WTC11 (cell line): ENCODE results near the gene DCAF4L1.

Experiments used
- JUN ChIP-seq: sonication (generic); formaldehyde crosslinking; IDR thresholded peaks from 2 replicates; pipeline ENCODE4 v1.8.0; 2023; ENCODE audit warnings: mild to moderate bottlenecking, missing genetic modification reagents
- KAT7 ChIP-seq: sonication (generic); formaldehyde crosslinking; IDR thresholded peaks from 2 replicates; pipeline ENCODE4 v1.8.1; 2023; ENCODE audit warnings: missing genetic modification reagents, mild to moderate bottlenecking, borderline replicate concordance
- NFE2L1 ChIP-seq: sonication (generic); formaldehyde crosslinking; IDR thresholded peaks from 2 replicates; pipeline ENCODE4 v1.8.1; 2023; ENCODE audit warnings: missing genetic modification reagents
- PRRX2 ChIP-seq: fragments of 250-450 bp; sonication (Bioruptor Pico); IDR thresholded peaks from 2 replicates; pipeline ENCODE4 v1.8.0; 2021; ENCODE audit warnings: mild to moderate bottlenecking
- SP1 ChIP-seq: sonication (generic); formaldehyde crosslinking; conservative IDR thresholded peaks from 2 replicates; pipeline ENCODE4 v1.8.1; 2022; ENCODE audit warnings: missing genetic modification reagents
- TCF7 ChIP-seq: sonication (generic); formaldehyde crosslinking; IDR thresholded peaks from 2 replicates; pipeline ENCODE4 v1.8.0; 2022; ENCODE audit warnings: mild to moderate bottlenecking, low read depth, missing genetic modification reagents, moderate library complexity
- USF1 ChIP-seq: sonication (generic); formaldehyde crosslinking; IDR thresholded peaks from 2 replicates; pipeline ENCODE4 v1.8.0; 2022; ENCODE audit warnings: mild to moderate bottlenecking, missing genetic modification reagents
- ZBTB21 ChIP-seq: sonication (generic); formaldehyde crosslinking; IDR thresholded peaks from 2 replicates; pipeline ENCODE4 v1.8.1; 2023; ENCODE audit warnings: mild to moderate bottlenecking, missing genetic modification reagents, borderline replicate concordance
- ZMAT4 ChIP-seq: fragments of 250-450 bp; sonication (Bioruptor Pico); IDR thresholded peaks from 2 replicates; pipeline ENCODE4 v1.9.0; 2021; ENCODE audit warnings: mild to moderate bottlenecking
- ZNF317 ChIP-seq: sonication (generic); formaldehyde crosslinking; IDR thresholded peaks from 2 replicates; pipeline ENCODE4 v1.8.1; 2023; ENCODE audit warnings: low read depth, mild to moderate bottlenecking, moderate library complexity, missing genetic modification reagents, borderline replicate concordance
- TF ChIP-seq, protein P1 (sequence below): fragments of 200-600 bp; IDR thresholded peaks from 2 replicates; pipeline ENCODE4 v1.8.0; 2022; ENCODE audit warnings: antibody characterized with exemption
- TF ChIP-seq, protein P2 (sequence below): sonication (generic); formaldehyde crosslinking; IDR thresholded peaks from 2 replicates; pipeline ENCODE4 v1.8.1; 2023; ENCODE audit warnings: mild to moderate bottlenecking, missing genetic modification reagents, moderate library complexity

DNA sequence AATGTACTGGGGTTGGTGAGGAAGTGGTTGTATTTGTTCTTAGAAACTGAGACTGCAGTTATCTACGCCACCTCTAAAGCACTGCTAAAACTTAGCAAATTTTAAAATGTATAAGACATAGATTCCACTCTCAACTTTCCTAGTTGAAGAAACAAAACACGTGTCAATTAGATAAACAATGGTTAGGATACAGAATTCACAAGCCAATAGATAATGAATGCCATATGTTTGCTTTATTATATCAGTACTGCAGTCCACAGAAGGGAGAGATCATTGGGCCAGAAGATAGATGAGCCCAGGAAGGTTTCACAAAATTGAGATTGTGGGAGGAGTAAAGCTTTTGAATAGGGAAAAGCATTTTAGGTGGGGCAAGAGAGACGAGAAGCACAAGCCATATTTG lies 32.0 kb upstream of the DCAF4L1 start:
- TF ChIP-seq, protein P1, sequence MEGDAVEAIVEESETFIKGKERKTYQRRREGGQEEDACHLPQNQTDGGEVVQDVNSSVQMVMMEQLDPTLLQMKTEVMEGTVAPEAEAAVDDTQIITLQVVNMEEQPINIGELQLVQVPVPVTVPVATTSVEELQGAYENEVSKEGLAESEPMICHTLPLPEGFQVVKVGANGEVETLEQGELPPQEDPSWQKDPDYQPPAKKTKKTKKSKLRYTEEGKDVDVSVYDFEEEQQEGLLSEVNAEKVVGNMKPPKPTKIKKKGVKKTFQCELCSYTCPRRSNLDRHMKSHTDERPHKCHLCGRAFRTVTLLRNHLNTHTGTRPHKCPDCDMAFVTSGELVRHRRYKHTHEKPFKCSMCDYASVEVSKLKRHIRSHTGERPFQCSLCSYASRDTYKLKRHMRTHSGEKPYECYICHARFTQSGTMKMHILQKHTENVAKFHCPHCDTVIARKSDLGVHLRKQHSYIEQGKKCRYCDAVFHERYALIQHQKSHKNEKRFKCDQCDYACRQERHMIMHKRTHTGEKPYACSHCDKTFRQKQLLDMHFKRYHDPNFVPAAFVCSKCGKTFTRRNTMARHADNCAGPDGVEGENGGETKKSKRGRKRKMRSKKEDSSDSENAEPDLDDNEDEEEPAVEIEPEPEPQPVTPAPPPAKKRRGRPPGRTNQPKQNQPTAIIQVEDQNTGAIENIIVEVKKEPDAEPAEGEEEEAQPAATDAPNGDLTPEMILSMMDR: no peak
- TF ChIP-seq PRRX2: no peak
- no peak for TF ChIP-seq TCF7 (CRISPR knock-in tag)
- TF ChIP-seq SP1 (CRISPR knock-in tag): no peak
- no peak for TF ChIP-seq JUN (CRISPR knock-in tag)
- no peak for TF ChIP-seq USF1 (CRISPR knock-in tag)
- TF ChIP-seq, protein P2, sequence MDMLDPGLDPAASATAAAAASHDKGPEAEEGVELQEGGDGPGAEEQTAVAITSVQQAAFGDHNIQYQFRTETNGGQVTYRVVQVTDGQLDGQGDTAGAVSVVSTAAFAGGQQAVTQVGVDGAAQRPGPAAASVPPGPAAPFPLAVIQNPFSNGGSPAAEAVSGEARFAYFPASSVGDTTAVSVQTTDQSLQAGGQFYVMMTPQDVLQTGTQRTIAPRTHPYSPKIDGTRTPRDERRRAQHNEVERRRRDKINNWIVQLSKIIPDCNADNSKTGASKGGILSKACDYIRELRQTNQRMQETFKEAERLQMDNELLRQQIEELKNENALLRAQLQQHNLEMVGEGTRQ: no peak
- TF ChIP-seq ZBTB21 (CRISPR knock-in tag): no peak
- no peak for TF ChIP-seq ZNF317 (CRISPR knock-in tag)
- TF ChIP-seq KAT7 (CRISPR knock-in tag): no peak
- TF ChIP-seq ZMAT4 (CRISPR knock-in tag): no peak
- TF ChIP-seq NFE2L1 (CRISPR knock-in tag): no peak
